ENCODE results near the gene GOLGA6L6.
"Not testable (repeated sequence)": the region's sequence is repeated elsewhere in the genome, so short reads cannot be mapped to it uniquely, and the experiment has no call there.

The GOLGA6L6 gene, protein sequence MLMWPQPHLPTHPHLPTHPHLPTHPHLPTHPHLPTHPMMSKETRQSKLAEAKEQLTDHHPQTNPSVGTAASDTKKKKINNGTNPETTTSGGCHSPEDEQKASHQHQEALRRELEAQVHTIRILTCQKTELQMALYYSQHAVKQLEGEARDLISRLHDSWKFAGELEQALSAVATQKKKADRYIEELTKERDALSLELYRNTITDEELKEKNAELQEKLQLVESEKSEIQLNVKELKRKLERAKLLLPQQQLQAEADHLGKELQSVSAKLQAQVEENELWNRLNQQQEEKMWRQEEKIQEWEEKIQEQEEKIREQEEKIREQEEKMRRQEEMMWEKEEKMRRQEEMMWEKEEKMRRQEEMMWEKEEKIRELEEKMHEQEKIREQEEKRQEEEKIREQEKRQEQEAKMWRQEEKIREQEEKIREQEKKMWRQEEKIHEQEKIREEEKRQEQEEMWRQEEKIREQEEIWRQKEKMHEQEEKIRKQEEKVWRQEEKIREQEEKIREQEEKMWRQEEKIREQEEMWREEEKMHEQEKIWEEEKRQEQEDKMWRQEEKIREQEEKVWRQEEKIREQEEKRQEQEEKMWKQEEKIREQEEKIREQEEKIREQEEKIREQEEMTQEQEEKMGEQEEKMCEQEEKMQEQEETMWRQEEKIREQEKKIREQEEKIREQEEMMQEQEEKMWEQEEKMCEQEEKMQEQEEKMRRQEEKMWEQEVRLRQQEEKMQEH

DNA sequence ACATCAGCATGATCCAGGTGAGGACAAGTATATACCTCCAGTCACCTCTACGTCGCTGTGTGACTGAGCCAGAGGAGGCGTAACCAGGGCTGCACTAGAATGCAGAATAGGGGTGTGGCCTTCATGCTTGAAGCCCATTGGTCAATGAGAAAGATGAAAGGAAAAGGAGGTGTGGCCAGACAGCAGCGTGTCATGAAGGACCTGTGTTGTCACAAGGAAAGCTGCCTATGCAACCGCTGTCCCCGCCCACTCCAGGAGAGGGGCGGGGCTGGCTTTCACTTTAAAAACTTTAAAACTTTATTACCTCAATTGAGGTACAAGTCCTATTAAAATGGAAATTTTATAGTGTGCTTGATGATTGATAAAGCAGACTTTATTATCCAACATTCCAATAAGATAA, at the start of gene GOLGA6L6:
TSS of gene GOLGA6L6 (minus strand) at position 101 of the 400 bp plus-strand sequence. CDS start at position 10, 91 bp downstream.
- not testable (repeated sequence) for DNase-seq (ENCODE audit: low read depth, low spot score)

DNA sequence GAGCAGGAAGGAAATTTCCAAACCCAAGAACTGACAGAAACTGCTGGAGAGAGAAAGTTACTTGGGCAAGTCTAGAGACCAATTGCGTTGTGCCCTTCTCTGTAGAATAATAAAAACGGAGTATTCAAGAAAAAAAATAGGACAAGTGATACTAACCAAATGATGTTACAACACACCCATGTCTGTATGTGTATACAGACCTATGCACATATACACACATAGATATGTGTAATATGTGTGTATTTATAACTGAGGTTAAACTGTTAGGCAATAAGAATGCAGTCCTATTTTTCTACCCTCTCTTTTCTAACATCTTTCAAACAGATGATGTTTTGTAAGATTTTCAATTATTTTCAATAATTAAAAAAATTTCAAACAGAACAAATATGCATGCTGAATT, 48.5 kb upstream of the GOLGA6L6 start:
- not testable (repeated sequence) for DNase-seq (ENCODE audit: low read depth, low spot score)

DNA sequence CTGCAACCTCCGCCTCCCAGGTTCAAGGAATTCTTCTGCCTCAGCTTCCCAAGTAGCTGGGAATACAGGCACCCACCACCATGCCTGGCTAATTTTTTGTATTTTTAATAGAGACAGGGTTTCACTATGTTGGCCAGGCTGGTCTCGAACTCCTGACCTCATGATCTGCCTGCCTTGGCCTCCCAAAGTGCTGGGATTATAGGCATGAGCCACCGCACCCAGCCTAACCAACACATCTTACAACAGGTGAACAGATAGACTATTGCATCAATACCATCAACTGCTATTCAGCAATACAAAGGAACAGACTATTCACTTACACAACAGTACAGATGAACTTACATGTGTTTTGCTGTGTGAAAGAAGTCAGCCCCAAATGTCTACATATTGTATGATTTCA, 45.2 kb upstream of the GOLGA6L6 start:
- DNase-seq (ENCODE audit: low read depth, low spot score), result not testable (repeated sequence)

DNA sequence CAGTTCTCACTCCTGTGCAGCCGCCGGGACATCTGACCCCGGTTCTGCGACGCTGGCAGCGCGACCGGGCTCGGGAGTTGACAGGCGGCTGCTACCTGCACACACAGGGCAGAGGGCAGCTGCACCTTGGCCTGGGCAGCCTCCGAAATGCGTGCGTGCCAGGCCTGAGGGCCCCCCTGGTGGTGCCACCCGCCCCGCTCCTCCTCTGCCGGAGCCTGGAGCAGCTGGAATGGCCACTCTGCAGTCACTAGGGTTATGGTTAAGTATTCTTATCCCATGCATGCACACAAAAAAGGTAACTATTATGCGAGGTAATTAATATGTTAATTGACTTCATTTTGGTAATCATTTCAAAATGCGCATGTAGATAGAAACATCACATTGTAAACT, 41.1 kb upstream of the GOLGA6L6 start:
- DNase-seq (ENCODE audit: low read depth, low spot score), result not testable (repeated sequence)

DNA sequence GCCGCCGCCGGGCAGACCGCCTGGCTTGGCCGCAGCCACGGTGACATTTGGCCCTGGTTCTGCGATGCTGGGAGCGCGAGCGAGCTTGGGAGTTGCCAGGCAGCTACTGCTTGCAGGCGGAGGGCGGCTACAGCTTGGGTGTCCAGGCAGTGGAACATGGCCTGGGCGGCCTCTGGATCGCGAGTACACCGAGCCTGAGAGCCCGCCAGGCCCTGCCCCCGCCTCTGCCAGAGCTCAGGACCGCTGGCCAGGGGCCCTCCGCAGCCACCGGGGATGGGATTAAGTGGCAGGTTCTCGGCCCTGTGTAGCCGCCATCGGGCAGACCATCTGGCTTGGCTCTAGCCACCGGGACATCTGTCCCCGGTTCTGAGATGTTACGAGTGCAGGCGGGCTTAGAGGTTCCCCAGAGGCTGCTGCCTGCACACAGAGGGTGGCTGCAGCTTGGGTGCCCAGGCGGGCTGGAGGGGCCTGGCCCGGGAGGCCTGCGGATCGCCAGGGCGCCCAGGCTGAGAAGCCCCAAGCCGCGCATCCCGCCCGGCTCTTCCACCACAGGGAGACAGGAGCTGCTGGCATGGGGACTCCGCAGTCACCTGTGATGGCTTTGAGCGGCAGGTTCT, 40.6 kb upstream of the GOLGA6L6 start:
- DNase-seq (ENCODE audit: low read depth, low spot score), result not testable (repeated sequence)

DNA sequence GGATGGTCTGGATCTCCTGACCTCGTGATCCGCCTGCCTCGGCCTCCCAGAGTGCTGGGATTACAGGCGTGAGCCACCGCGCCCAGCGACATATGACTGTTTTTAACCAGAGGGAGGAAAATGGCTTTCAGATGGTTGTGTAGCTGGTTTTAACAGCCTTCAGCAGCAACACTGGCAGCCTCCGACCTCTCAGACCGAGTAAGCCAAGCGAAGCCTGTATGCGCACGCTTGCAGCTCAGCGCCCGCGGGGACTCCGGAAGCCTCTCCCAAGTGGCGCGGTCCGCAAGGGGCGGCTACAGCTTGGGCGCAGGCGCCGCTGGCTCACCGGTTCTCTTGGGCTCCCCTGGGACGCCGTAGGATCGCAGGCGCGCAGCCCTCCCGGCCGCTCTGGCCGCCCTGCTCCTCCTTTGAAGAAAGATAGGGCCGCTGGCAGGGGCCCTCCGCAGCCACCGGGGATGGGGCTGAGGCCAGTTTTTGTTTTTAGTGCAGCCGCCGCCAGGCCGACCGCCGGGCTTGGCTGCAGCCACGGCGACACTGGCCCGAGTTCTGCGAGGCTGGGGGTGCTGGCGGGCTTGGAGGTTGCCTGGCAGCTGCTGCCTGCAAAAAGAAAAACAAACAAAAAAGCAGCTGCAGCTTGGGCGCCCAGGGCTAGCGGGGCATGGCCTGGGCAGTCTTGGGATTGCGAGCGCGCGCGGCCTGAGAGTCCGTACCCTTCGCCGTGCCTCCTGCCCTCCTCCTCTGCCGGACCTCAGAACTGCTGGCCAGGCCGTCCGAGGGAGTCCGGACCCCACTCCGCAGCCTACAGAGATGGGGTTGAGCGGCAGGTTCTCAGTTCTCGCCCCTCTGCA, 39.9 kb upstream of the GOLGA6L6 start:
- not testable (repeated sequence) for DNase-seq (ENCODE audit: low read depth, low spot score)

DNA sequence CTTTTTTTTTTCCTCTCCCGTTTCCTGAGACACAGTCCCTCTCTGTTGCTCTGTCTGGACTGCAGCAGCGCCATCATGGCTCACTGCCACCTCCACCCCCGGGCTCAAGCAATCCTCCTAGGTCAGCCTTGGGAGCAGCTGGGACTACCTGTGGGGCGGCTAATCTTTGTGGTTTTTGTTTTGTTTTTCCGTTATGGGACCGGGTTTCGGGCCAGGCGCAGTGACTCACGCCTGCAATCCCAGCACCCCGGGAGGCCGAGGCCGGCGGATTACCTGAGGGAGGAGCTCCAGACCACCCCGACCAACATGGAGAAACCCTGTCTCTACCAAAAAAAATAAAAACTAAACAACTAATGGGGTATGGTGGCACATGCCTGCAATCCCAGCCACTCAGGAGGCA, 38.1 kb upstream of the GOLGA6L6 start:
- DNase-seq (ENCODE audit: low read depth, low spot score), result not testable (repeated sequence)

DNA sequence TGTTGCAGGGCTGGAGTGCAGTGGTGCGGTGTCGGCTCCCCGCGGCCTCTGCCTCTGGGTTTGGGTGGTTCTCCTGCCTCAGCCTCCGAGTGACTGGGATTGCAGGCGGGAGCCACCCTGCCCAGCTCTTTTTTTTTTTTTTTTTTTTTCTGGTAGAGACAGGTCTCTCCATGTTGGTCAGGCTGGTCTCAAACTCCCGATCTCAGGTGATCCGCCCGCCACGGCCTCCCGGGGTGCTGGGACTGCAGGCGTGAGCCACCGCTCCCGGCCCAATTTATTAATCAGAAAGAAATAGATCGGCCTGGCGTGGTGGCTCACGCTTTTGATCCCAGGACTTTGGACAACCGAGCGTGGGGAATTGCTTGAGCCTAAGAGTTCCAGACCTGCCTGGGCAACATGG, 9.7 kb upstream of the GOLGA6L6 start:
- DNase-seq (ENCODE audit: low read depth, low spot score), result not testable (repeated sequence)

DNA sequence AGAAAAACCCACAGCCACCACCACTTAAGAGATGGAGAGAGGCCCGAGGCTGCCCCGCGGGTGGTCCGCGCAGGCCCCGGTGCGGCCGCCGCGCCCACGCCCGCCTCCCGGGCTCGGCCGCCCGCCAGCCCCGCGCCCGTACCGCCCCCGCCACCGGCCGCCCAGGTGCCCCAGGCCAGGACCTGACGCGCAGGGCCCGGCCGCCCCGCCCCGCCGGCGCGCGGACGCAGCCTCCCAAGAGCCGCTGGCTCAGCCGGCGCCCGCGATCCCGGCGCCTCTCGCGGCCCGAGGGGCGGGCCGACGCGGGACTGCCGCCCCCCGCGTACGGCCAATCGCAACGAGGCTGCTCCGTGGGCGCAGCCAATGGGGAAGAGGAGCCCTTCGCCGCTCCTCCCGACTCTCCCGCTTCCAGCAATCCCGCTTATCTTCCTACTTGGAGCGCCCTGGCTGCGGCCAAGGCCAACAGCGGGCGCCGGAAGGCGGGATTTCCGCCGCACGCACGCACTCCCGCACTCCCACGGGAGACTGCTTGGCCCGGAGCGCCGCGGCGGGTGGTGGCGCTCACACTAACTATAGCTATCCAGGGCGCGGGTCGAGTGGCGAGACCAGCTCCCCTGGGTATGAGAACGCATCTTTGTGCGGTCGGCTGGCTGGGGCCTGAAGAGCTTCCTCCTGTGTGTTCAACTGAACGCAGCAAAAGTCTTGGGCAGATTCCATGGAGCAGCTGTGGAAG, 35.5 kb downstream of the GOLGA6L6 start:
- not testable (repeated sequence) for DNase-seq (ENCODE audit: low read depth, low spot score)

DNA sequence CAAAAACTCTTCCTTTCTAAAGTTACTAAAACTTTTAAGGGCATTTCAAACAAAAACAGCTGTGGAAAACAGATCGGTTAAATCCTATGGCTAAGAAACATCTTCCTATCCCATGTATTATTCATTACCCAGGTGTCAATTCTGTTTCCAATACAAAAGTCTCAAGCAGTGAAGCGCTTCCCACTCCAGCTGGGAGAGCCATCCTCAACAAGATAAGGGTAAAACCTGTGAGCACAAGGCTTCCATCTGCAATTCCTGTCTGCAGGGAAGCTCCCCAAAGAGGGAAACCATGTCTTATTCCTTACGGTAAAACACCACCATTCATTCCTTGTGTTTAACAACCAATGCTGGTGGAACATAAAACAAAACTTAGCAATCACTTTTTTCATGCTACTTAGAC, 38.8 kb downstream of the GOLGA6L6 start:
- not testable (repeated sequence) for DNase-seq (ENCODE audit: low read depth, low spot score)

DNA sequence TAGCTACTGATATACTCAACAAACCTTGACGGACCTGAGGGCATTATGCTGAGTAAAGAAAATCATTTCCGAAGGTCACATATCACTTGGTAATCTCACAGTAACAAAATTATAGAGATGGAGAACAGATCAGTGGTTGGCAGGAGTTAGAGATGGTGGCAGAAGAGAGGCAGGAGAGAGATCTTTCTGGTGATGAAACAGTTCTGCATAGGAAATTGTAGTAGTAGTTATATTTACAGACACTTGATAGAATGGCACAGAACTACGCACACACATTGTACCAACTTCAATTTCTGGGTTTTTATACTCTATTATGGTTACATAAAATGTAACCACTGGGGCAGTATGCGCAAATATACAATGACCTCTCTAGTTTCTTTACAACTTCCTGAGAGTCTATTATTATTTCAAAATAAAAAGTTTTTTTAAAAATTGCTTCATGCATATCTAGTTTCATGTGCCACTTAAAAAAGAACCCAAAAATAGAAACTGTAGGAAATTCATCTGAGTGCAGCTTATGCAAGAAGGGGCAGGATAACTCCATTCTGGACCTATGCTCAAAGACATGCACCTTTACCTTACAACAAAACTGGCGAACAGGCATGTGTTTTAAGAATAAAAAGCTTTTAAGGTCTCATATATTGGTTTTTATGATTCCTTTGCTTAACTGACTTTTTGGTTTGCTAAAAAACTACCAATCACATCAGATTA, 39.9 kb downstream of the GOLGA6L6 start:
- not testable (repeated sequence) for DNase-seq (ENCODE audit: low read depth, low spot score)

DNA sequence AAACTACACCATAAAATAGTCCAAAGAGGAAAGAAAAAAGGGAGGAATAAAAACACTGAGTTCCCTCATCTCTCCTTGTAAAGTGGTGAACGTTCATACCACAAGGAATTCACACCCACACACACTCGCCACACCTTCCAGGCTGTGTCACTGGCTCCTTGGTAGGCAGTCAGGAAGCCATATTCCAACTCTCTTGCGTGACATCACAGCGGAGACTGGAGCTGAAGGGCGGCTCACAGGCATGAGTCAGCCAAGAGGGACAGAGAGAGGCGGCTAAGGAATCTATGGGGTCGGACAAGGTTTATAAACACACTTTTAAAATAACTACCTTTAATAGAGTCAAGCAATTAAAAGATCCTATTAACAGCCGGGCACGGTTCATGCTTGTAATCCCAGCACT, 43.8 kb downstream of the GOLGA6L6 start:
- DNase-seq (ENCODE audit: low read depth, low spot score), result not testable (repeated sequence)

DNA sequence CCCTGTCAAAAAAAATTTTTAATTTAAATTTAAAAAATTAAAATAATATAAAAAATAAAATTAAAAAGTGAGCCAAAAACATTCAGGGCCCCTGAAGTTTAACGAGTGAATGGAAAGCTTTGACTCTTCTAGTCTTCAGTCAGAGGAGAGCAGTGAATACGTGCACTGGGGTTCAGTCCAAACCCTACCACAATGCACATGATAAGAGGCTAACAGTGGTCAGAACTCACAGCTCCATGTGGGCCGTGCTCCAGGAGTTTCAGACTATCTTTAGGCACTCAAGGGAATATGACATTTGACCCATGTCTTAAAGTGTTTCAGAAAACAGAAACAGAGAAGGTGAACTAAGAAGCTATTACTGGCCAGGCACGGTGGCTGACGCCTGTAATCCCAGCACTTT, 48.6 kb downstream of the GOLGA6L6 start:
- not testable (repeated sequence) for DNase-seq (ENCODE audit: low read depth, low spot score)

DNA sequence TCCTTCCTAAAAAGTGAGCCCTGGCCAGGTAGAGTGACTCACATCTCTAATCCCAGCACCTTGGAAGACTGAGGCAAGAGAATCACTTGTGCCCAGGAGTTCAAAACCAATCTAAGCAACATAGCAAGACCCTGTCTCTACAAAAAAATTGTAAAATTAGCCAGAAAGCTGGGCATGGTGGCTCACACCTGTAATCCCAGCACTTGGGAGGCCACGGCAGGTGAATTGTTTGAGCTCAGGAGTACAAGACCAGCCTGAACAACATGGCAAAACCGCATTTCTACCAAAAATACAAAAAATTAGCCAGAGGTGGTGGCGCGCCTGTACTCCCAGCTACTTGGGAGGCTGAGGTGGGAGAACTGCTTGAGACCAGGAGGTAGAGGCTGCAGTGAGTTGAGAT, 49.0 kb downstream of the GOLGA6L6 start:
- DNase-seq (ENCODE audit: low read depth, low spot score), result not testable (repeated sequence)

DNA sequence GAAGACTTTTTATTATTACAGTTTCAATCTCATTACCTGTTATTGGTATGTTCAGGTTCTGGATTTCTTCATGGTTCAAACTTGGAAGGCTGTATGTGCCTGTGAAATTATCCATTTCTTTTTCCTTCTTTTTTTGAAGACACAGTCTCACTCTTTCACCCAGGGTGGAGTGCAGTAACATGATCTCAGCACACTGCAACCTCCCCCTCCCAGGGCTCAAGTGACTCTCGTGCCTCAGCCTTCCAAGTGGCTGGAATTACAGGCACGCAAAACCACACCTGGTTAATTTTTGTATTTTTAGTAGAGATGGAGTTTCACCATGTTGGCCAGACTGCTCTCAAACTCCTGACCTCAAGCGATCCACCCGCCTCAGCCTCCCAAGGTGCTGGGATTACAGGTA, 52.3 kb downstream of the GOLGA6L6 start:
- not testable (repeated sequence) for DNase-seq (ENCODE audit: low read depth, low spot score)
